Measurements from ENCODE around the gene ALK. TPM values are rescaled to one million over a fixed set of nuclear protein-coding genes. Genes with fewer than 3 reads are reported as not detected.

Gene ALK
- total RNA-seq, 4 donors from 2014 or later: 0.19 TPM; not detected in 3

- TF ChIP-seq POLR2A (IDR thresholded peaks at IDR 0.05) (no peak), CTCF (IDR thresholded peaks at IDR 0.05) (no peak)
- Histone ChIP-seq H3K9me3 (no peaks in the 10 kb centered on the region), H3K36me3 (no peaks in the 10 kb centered on the region), H3K27ac (no peak overlapping the region), H3K27me3 (peaks cover 0 to 7% (median 0%) of the 10 kb centered on the region in 4 donors), H3K4me3 (no peak overlapping the region), H3K4me1 (peaks cover 0 to 17% (median 4%) of the 10 kb centered on the region in 3 donors)
- WGBS, 2 donors: 58 to 62% methylated on average over 5 of the region's 5 CpGs
- intact Hi-C loops (cut with DNase I): no loop called here
- DNase-seq: no peak
Measured at GRCh38 chr2:29522951-29523669, 398.3 kb downstream of the ALK start.

- Histone ChIP-seq H3K9me3 (no peaks in the 10 kb centered on the region), H3K27ac (no peak overlapping the region), H3K4me3 (no peak overlapping the region), H3K4me1 (peaks cover 0 to 19% (median 4%) of the 10 kb centered on the region in 3 donors), H3K27me3 (peaks cover 0 to 11% (median 0%) of the 10 kb centered on the region in 4 donors), H3K36me3 (no peaks in the 10 kb centered on the region)
- no peak for DNase-seq
- intact Hi-C loops (cut with DNase I): no loop called here
- 69 to 71% methylated on average over 5 of the region's 5 CpGs for WGBS, 2 donors
- TF ChIP-seq CTCF (IDR thresholded peaks at IDR 0.05): no peak
- TF ChIP-seq POLR2A (IDR thresholded peaks at IDR 0.05): no peak
Measured at GRCh38 chr2:29520001-29520400, 401.4 kb downstream of the ALK start.

GRCh38 chr2:29519338-29519925 lies 402.0 kb downstream of the ALK start:
- H3K36me3 ChIP-seq: no peaks in the 10 kb centered on the region
- H3K27me3 ChIP-seq: peaks cover 0 to 11% (median 0%) of the 10 kb centered on the region in 4 donors
- no peak overlapping the region for H3K4me3 ChIP-seq
- H3K27ac ChIP-seq: no peak overlapping the region
- 81 to 86% methylated on average over 3 of the region's 3 CpGs for WGBS, 2 donors
- intact Hi-C loops (cut with DNase I): no loop called here
- no peaks in the 10 kb centered on the region for H3K9me3 ChIP-seq
- TF ChIP-seq CTCF (IDR thresholded peaks at IDR 0.05) (no peak), POLR2A (IDR thresholded peaks at IDR 0.05) (no peak)
- peaks cover 0 to 19% (median 4%) of the 10 kb centered on the region in 3 donors for H3K4me1 ChIP-seq
- DNase-seq: no peak

GRCh38 chr2:29518646-29519337 lies 402.6 kb downstream of the ALK start:
- DNase-seq: no peak
- WGBS, 2 donors: 52 to 100% methylated on average over 1 of the region's 1 CpG
- Histone ChIP-seq H3K4me3 (no peak overlapping the region), H3K27ac (no peak overlapping the region), H3K4me1 (peaks cover 0 to 19% (median 4%) of the 10 kb centered on the region in 3 donors), H3K36me3 (no peaks in the 10 kb centered on the region), H3K9me3 (no peaks in the 10 kb centered on the region), H3K27me3 (peaks cover 0 to 11% (median 0%) of the 10 kb centered on the region in 4 donors)
- intact Hi-C loops (cut with DNase I): no loop called here
- TF ChIP-seq CTCF (IDR thresholded peaks at IDR 0.05) (no peak), POLR2A (IDR thresholded peaks at IDR 0.05) (no peak)

- TF ChIP-seq POLR2A (IDR thresholded peaks at IDR 0.05) (no peak), CTCF (IDR thresholded peaks at IDR 0.05) (no peak)
- Histone ChIP-seq H3K36me3 (no peaks in the 10 kb centered on the region), H3K27me3 (peaks cover 0 to 11% (median 0%) of the 10 kb centered on the region in 4 donors), H3K27ac (no peak overlapping the region), H3K4me3 (no peak overlapping the region), H3K4me1 (peaks cover 0 to 19% (median 4%) of the 10 kb centered on the region in 3 donors), H3K9me3 (no peaks in the 10 kb centered on the region)
- WGBS, 2 donors: 83% methylated on average over 2 of the region's 2 CpGs
- DNase-seq: no peak
- intact Hi-C loops (cut with DNase I): no loop called here
Measured at GRCh38 chr2:29518010-29518409, 403.4 kb downstream of the ALK start.
